OCI-LY7 (cell line): ENCODE data around the gene ACP7.

Experiments used
- EZH2phosphoT487 ChIP-seq: fragments of 200-600 bp; sonication (generic); IDR thresholded peaks from 2 replicates; pipeline ENCODE4 v1.6.1; 2018; ENCODE audit warnings: low read depth, borderline replicate concordance, mild to moderate bottlenecking, mixed run types, antibody characterized with exemption, low read length, moderate library complexity, mixed read lengths
- TF ChIP-seq, protein P1 (sequence below): fragments of 200-600 bp; sonication (generic); conservative IDR thresholded peaks from 2 replicates; pipeline ENCODE4 v1.5.1; 2014; ENCODE audit warnings: mild to moderate bottlenecking, antibody characterized with exemption, low read length, moderate library complexity, mixed read lengths

DNA sequence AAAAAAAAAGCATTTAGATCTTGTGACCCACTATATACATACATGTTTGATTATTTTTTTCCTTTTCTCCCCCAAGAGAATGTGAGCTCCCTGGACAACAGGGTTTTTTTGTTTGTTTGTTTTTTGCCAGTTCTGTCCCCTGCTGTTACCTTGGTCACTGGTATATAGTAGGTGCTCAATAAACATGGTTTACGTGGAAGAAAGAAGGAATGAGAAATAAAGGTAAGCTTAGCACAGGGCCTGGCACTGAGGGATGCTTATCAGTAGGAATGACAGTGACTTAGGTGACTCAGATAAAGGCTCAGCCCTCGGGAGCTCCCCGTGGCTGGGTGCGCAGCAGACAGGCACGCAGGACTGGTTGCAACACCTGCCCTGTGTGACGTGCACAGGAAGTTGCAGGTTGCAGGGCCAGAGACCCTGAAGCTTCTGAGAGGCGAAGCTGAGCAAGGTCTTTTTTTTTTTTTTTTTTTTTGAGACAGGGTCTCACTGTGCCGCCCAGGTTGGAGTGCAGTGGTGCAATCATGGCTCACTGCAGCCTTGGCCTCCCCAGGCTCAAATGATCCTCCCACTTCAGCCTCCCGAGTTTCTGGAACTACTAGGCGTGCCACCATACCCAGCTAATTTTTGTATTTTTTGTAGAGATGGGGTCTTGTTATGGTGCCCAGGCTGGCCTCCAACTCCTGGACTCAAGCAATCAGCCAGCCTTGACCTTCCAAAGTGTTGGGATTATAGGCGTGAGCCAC is 31.1 kb downstream of the ACP7 start:
- TF ChIP-seq, protein P1, sequence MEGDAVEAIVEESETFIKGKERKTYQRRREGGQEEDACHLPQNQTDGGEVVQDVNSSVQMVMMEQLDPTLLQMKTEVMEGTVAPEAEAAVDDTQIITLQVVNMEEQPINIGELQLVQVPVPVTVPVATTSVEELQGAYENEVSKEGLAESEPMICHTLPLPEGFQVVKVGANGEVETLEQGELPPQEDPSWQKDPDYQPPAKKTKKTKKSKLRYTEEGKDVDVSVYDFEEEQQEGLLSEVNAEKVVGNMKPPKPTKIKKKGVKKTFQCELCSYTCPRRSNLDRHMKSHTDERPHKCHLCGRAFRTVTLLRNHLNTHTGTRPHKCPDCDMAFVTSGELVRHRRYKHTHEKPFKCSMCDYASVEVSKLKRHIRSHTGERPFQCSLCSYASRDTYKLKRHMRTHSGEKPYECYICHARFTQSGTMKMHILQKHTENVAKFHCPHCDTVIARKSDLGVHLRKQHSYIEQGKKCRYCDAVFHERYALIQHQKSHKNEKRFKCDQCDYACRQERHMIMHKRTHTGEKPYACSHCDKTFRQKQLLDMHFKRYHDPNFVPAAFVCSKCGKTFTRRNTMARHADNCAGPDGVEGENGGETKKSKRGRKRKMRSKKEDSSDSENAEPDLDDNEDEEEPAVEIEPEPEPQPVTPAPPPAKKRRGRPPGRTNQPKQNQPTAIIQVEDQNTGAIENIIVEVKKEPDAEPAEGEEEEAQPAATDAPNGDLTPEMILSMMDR, result no peak
- no peak for TF ChIP-seq EZH2phosphoT487
